Measurements from ENCODE around the gene HBM.
"Not testable (repeated sequence)": the region's sequence is repeated elsewhere in the genome, so short reads cannot be mapped to it uniquely, and the experiment has no call there.

HBM gene

DNA sequence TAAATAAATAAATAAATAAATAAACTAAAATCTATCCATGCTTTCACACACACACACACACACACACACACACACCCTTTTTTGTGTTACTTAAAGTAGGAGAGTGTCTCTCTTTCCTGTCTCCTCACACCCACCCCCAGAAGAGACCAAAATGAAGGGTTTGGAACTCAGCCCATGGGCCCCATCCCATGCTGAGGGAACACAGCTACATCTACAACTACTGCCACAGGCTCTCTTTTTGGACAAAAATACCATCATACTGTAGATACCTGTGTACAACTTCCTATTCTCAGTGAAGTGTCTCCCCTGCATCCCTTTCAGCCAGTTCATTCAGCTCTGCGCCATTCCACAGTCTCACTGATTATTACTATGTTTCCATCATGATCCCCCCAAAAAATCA, 5.0 kb downstream of the HBM start:
- DNase-seq, result no peak

DNA sequence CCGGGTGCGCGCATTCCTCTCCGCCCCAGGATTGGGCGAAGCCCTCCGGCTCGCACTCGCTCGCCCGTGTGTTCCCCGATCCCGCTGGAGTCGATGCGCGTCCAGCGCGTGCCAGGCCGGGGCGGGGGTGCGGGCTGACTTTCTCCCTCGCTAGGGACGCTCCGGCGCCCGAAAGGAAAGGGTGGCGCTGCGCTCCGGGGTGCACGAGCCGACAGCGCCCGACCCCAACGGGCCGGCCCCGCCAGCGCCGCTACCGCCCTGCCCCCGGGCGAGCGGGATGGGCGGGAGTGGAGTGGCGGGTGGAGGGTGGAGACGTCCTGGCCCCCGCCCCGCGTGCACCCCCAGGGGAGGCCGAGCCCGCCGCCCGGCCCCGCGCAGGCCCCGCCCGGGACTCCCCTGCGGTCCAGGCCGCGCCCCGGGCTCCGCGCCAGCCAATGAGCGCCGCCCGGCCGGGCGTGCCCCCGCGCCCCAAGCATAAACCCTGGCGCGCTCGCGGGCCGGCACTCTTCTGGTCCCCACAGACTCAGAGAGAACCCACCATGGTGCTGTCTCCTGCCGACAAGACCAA, 6.7 kb downstream of the HBM start, which contains the start of gene HBA2:
Gene HBA2 (plus strand): TSS at position 503 of the 568 bp plus-strand sequence. CDS start 37 bp downstream, at position 540.
- not testable (repeated sequence) for DNase-seq

DNA sequence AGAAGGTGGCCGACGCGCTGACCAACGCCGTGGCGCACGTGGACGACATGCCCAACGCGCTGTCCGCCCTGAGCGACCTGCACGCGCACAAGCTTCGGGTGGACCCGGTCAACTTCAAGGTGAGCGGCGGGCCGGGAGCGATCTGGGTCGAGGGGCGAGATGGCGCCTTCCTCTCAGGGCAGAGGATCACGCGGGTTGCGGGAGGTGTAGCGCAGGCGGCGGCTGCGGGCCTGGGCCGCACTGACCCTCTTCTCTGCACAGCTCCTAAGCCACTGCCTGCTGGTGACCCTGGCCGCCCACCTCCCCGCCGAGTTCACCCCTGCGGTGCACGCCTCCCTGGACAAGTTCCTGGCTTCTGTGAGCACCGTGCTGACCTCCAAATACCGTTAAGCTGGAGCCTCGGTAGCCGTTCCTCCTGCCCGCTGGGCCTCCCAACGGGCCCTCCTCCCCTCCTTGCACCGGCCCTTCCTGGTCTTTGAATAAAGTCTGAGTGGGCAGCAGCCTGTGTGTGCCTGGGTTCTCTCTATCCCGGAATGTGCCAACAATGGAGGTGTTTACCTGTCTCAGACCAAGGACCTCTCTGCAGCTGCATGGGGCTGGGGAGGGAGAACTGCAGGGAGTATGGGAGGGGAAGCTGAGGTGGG, 7.6 kb downstream of the HBM start:
- not testable (repeated sequence) for DNase-seq

DNA sequence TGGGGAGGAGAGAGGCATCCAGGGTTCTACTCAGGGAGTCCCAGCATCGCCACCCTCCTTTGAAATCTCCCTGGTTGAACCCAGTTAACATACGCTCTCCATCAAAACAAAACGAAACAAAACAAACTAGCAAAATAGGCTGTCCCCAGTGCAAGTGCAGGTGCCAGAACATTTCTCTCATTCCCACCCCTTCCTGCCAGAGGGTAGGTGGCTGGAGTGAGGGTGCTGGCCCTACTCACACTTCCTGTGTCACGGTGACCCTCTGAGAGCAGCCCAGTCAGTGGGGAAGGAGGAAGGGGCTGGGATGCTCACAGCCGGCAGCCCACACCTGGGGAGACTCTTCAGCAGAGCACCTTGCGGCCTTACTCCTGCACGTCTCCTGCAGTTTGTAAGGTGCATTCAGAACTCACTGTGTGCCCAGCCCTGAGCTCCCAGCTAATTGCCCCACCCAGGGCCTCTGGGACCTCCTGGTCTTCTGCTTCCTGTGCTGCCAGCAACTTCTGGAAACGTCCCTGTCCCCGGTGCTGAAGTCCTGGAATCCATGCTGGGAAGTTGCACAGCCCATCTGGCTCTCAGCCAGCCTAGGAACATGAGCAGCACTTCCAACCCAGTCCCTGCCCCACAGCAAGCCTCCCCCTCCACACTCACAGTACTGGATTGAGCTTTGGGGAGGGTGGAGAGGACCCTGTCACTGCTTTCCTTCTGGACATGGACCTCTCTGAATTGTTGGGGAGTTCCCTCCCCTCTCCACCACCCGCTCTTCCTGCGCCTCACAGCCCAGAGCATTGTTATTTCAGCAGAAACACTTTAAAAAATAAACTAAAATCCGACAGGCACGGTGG, 8.4 kb downstream of the HBM start:
- DNase-seq, result not testable (repeated sequence)

DNA sequence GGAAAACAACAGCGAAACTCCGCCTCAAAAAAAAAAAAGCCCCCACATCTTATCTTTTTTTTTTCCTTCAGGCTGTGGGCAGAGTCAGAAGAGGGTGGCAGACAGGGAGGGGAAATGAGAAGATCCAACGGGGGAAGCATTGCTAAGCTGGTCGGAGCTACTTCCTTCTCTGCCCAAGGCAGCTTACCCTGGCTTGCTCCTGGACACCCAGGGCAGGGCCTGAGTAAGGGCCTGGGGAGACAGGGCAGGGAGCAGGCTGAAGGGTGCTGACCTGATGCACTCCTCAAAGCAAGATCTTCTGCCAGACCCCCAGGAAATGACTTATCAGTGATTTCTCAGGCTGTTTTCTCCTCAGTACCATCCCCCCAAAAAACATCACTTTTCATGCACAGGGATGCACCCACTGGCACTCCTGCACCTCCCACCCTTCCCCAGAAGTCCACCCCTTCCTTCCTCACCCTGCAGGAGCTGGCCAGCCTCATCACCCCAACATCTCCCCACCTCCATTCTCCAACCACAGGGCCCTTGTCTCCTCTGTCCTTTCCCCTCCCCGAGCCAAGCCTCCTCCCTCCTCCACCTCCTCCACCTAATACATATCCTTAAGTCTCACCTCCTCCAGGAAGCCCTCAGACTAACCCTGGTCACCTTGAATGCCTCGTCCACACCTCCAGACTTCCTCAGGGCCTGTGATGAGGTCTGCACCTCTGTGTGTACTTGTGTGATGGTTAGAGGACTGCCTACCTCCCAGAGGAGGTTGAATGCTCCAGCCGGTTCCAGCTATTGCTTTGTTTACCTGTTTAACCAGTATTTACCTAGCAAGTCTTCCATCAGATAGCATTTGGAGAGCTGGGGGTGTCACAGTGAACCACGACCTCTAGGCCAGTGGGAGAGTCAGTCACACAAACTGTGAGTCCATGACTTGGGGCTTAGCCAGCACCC, 9.5 kb downstream of the HBM start:
- no peak for DNase-seq

DNA sequence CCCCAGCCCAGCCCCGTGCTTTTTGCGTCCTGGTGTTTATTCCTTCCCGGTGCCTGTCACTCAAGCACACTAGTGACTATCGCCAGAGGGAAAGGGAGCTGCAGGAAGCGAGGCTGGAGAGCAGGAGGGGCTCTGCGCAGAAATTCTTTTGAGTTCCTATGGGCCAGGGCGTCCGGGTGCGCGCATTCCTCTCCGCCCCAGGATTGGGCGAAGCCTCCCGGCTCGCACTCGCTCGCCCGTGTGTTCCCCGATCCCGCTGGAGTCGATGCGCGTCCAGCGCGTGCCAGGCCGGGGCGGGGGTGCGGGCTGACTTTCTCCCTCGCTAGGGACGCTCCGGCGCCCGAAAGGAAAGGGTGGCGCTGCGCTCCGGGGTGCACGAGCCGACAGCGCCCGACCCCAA, 10.2 kb downstream of the HBM start:
- not testable (repeated sequence) for DNase-seq

DNA sequence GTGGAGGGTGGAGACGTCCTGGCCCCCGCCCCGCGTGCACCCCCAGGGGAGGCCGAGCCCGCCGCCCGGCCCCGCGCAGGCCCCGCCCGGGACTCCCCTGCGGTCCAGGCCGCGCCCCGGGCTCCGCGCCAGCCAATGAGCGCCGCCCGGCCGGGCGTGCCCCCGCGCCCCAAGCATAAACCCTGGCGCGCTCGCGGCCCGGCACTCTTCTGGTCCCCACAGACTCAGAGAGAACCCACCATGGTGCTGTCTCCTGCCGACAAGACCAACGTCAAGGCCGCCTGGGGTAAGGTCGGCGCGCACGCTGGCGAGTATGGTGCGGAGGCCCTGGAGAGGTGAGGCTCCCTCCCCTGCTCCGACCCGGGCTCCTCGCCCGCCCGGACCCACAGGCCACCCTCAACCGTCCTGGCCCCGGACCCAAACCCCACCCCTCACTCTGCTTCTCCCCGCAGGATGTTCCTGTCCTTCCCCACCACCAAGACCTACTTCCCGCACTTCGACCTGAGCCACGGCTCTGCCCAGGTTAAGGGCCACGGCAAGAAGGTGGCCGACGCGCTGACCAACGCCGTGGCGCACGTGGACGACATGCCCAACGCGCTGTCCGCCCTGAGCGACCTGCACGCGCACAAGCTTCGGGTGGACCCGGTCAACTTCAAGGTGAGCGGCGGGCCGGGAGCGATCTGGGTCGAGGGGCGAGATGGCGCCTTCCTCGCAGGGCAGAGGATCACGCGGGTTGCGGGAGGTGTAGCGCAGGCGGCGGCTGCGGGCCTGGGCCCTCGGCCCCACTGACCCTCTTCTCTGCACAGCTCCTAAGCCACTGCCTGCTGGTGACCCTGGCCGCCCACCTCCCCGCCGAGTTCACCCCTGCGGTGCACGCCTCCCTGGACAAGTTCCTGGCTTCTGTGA, 11.0 kb downstream of the HBM start, which contains the start of gene HBA1:
Gene HBA1 (plus strand): TSS at position 204 of the 906 bp plus-strand sequence. CDS start 37 bp downstream, at position 241.
- DNase-seq, result not testable (repeated sequence)

DNA sequence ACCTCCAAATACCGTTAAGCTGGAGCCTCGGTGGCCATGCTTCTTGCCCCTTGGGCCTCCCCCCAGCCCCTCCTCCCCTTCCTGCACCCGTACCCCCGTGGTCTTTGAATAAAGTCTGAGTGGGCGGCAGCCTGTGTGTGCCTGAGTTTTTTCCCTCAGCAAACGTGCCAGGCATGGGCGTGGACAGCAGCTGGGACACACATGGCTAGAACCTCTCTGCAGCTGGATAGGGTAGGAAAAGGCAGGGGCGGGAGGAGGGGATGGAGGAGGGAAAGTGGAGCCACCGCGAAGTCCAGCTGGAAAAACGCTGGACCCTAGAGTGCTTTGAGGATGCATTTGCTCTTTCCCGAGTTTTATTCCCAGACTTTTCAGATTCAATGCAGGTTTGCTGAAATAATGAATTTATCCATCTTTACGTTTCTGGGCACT, 11.6 kb downstream of the HBM start:
- no peak for DNase-seq

DNA sequence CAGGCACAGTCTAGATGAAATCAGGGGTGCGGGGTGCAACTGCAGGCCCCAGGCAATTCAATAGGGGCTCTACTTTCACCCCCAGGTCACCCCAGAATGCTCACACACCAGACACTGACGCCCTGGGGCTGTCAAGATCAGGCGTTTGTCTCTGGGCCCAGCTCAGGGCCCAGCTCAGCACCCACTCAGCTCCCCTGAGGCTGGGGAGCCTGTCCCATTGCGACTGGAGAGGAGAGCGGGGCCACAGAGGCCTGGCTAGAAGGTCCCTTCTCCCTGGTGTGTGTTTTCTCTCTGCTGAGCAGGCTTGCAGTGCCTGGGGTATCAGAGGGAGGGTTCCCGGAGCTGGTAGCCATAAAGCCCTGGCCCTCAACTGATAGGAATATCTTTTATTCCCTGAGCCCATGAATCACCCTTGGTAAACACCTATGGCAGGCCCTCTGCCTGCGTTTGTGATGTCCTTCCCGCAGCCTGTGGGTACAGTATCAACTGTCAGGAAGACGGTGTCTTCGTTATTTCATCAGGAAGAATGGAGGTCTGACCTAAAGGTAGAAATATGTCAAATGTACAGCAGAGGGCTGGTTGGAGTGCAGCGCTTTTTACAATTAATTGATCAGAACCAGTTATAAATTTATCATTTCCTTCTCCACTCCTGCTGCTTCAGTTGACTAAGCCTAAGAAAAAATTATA, 12.3 kb downstream of the HBM start:
- no peak for DNase-seq

DNA sequence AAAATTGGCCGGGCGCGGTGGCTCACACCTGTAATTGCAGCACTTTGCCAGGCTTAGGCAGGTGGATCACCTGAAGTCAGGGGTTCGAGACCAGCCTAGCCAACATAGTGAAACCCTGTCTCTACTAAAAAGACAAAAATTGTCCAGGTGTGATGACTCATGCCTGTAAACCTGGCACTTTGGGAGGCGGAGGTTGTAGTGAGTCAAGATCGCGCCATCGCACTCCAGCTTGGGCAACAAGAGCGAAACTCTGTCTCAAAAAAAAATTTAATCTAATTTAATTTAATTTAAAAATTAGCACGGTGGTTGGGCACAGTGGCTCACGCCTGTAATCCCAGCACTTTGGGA, 12.9 kb downstream of the HBM start:
- DNase-seq, result no peak

DNA sequence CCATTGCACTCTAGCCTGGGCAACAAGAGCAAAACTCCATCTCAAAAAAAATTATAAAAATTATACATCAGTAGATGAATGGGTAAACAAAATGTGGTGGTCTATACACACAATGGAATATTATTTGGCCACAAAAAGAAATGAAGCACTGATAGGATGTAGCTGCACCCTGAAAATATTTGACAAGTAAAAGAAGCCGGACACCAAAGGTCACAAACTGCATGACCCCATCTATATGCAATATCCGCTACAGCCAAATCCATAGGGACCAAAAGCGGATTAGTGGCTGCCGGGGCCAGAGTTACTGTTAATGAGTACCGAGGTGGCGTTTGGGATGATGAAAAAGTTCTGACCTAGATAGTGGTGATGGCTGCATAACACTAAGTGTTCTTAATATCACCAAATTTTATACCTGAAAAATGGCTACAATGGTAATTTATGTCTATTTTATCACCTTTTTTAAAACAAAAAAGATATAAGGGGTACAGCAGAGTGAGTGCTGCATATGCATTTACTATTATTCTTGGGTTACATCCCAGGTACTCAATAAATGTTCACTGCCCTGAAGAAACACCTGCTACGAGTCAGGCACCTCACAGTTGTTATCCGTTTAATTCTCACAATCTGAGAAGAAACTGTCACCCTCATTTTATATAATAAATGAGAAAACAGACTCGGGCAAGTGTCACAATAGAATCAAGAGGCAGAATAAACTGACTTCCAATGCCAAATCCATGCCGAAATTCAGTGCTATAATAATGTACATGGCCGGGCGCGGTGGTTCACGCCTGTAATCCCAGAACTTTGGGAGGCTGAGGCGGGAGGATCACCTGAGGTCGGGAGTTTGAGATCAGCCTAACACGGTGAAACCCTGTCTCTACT, 13.7 kb downstream of the HBM start:
- no peak for DNase-seq

DNA sequence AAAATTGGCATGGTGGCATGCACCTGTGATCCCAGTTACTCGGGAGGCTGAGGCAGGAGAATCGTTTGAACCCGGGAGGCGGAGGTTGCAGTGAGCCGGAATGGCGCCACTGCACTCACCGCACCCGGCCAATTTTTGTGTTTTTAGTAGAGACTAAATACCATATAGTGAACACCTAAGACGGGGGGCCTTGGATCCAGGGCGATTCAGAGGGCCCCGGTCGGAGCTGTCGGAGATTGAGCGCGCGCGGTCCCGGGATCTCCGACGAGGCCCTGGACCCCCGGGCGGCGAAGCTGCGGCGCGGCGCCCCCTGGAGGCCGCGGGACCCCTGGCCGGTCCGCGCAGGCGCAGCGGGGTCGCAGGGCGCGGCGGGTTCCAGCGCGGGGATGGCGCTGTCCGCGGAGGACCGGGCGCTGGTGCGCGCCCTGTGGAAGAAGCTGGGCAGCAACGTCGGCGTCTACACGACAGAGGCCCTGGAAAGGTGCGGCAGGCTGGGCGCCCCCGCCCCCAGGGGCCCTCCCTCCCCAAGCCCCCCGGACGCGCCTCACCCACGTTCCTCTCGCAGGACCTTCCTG, 14.4 kb downstream of the HBM start, which contains the start of gene HBQ1:
Gene HBQ1 (plus strand): TSS at position 359 of the 575 bp plus-strand sequence. CDS start 28 bp downstream, at position 387.
- peak; percentile 82 for DNase-seq

DNA sequence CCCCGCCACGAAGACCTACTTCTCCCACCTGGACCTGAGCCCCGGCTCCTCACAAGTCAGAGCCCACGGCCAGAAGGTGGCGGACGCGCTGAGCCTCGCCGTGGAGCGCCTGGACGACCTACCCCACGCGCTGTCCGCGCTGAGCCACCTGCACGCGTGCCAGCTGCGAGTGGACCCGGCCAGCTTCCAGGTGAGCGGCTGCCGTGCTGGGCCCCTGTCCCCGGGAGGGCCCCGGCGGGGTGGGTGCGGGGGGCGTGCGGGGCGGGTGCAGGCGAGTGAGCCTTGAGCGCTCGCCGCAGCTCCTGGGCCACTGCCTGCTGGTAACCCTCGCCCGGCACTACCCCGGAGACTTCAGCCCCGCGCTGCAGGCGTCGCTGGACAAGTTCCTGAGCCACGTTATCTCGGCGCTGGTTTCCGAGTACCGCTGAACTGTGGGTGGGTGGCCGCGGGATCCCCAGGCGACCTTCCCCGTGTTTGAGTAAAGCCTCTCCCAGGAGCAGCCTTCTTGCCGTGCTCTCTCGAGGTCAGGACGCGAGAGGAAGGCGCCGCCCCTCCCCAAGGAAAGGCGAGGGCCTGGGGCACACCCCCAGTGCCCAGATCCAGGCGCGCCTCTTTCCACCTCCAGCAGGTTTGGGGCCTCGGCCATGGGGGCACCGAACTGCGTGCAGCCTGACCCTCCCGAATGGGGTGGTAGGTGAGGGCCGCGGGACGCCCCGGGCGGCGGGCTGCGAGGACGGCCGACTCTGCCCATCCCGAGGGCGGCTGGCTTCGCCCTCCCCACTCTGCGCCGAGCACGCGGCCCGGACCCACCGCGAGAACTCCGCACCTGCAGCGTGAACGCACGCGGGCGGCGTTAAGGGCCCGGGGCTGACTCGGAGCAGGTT, 15.1 kb downstream of the HBM start:
- DNase-seq, result peak; percentile 83

DNA sequence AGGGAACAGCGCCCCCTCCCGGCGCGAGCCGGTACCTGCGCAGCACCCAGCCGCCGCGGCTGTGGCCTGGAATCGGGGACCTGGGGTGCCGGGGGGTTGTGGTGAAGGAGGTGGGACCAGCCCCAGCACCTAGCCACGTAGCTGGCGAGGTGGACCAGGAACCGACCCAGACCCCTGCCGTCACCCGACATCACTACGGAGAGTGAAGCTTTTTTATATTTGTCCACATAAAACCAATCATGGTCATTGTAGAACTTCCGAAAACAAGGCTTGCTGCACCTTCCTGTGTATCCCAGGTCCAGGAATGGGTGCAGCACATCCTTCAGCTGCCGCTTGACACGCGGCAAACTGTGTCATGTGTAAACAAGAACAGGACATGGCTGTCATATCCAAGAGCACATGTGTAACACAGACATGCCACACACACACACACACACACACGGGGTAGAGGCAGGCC, 15.8 kb downstream of the HBM start:
- peak; percentile 95 for DNase-seq

DNA sequence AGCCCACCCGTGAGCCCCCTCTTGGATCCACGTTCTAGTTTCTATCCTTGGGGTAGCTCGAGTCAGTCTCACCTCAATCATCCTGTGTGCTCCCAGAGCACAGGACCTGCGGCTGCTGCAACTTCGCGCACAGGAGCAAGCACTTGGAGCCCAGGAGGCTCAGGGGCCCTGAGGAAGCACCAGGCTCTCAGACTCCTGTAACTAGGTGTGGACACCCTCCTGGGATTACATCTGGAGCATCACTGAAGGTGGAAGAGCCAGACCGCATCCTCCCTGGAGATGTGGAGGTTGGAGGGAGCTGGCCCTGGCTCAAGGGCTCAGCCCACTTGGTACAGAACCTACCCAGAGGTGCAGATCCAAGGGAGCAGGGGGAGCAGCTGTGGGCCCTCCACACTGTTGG, 17.2 kb downstream of the HBM start:
- no peak for DNase-seq

DNA sequence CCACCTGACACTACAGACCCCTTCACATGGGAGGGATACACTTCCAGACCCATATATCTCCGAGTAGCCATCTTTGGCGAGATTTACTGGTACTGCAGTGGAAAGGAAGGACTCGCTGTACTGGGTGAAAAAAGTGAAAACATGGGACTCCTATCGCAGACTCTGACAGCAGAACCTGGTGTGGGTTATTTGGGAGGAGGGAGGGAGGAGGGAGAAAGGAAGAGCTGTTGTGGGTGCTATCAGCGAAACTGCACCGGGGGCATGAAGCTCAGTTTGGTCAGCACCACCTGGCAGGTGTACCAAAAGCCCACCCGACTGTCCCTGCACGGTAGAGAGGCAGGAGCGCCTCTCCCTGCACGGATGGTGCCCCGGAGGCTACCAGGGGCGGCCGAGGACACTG, 19.4 kb downstream of the HBM start:
- DNase-seq, result no peak

DNA sequence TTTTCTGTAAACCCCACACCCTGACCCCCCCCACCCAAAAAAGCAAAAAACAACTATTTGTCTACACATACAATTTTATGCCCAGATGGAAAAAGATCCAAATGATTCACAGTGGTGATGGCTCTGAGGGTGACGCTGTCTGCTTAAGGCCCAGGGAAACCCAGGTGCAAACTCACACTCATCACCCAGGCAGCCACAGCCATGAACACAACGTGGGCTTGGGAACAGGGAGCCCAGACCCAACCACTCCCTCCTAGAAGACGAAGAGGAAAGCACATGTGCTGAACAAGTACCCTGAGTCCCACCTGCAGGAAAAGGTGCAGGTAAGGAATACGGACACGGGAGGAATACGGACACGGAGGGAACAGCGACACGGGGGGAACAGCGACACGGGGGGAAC, 19.9 kb downstream of the HBM start:
- DNase-seq, result no peak

DNA sequence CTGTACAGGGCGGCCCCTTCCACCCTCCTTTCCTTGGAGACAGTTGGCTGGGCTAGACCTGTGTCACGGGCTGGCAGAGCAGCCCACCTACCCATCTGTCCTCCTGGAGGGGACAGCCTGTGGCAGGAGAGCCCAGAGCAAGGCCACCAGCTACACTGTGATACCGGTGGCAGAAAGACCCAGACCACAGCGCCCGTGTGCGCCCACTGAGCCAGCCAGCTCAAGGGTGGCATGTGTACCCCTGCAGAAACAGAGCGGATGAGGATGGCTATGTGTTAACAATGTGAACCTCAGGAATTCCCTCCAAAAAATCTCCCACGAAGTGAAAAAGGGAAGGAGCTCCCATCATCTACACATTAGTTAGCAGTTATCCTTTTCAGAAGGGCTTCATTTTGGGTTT, 21.6 kb downstream of the HBM start:
- no peak for DNase-seq

Measured in activated CD8-positive, alpha-beta memory T cell treated with anti-CD3 and anti-CD28 coated beads for 24 hours (primary cell).